H1 (cell line): ENCODE data around the gene MCF2L2. TPM values are rescaled to one million over a fixed set of nuclear protein-coding genes. Genes with fewer than 3 reads are reported as not detected.

Experiments
- CTCF ChIA-PET: fragments of 300-600 bp; sonication (Branson Sonifier 250); formaldehyde crosslinking; loops from one replicate; lab custom pipeline; 2021; ENCODE audit not compliant: partially characterized antibody; lab: Charles Lee
- POLR2A ChIA-PET: fragments of 300-600 bp; sonication (Branson Sonifier 250); formaldehyde crosslinking; loops from one replicate; lab custom pipeline; 2021; ENCODE audit warnings: inconsistent platforms; ENCODE audit not compliant: partially characterized antibody; lab: Charles Lee
- DNase-seq, 2 experiments: peaks; one replicate each; pipeline versions ENCODE4 v3.0.0 to v3.0.0-alpha.2; 2010 to 2022; ENCODE audit warnings: low spot score in 2 of 2, low read depth in 1 of 2, mixed read lengths in 1 of 2
- FAIRE-seq: peaks from 2 replicates; lab custom pipeline; 2011; peaks lifted over from hg19 to GRCh38; lab: Jason Lieb, UNC
- H2AFZ ChIP-seq: 2 replicates; pipeline ENCODE4 v1.8.1; 2012; ENCODE audit warnings: low read length, inconsistent platforms
- H2AK5ac ChIP-seq: 2 replicates; pipeline ENCODE4 v1.6.1; 2013; ENCODE audit warnings: low read depth, low read length
- H2BK120ac ChIP-seq: replicated peaks from 2 replicates; pipeline ENCODE3; 2013; ENCODE audit warnings: low read depth, low read length, inconsistent platforms
- H2BK12ac ChIP-seq: 2 replicates; pipeline ENCODE4 v1.6.1; 2013; ENCODE audit warnings: low read depth, low read length
- H2BK15ac ChIP-seq: 2 replicates; pipeline ENCODE4 v1.6.1; 2013; ENCODE audit warnings: low read length
- H2BK20ac ChIP-seq: 2 replicates; pipeline ENCODE4 v1.6.1; 2013; ENCODE audit warnings: low read length
- H2BK5ac ChIP-seq: 2 replicates; pipeline ENCODE4 v1.6.1; 2013; ENCODE audit warnings: low read depth, low read length
- H3K14ac ChIP-seq: 2 replicates; pipeline ENCODE4 v1.6.1; 2013; ENCODE audit warnings: inconsistent platforms; ENCODE audit not compliant: insufficient read length
- H3K18ac ChIP-seq: 2 replicates; pipeline ENCODE4 v1.6.1; 2013; ENCODE audit warnings: low read length; ENCODE audit errors: extremely low read depth
- H3K23ac ChIP-seq: 2 replicates; pipeline ENCODE4 v1.6.1; 2013; ENCODE audit warnings: inconsistent platforms; ENCODE audit not compliant: insufficient read length
- H3K23me2 ChIP-seq: 2 replicates; pipeline ENCODE4 v1.6.1; 2013; ENCODE audit warnings: low read depth, low read length
- H3K27ac ChIP-seq: 2 replicates; pipeline ENCODE4 v1.6.1; 2011; ENCODE audit warnings: low read depth, low read length, inconsistent platforms
- H3K27me3 ChIP-seq, 4 experiments: replicated peaks in 1 of 4; 1 replicate in 1 of 4; 2 replicates in 3 of 4; pipeline versions ENCODE4 v1.6.1 to v1.8.1; 2011 to 2013; ENCODE audit warnings: low read length in 3 of 4, mild to moderate bottlenecking in 3 of 4, inconsistent platforms in 2 of 4, mixed read lengths in 2 of 4, moderate library complexity in 1 of 4; ENCODE audit not compliant: control insufficient read depth in 3 of 4, insufficient read depth in 3 of 4; ENCODE audit errors: extremely low read depth in 1 of 4
- H3K36me3 ChIP-seq, 4 experiments: 2 replicates each; pipeline versions ENCODE4 v1.6.1 to v1.8.1; 2011 to 2013; ENCODE audit warnings: mild to moderate bottlenecking in 4 of 4, low read length in 3 of 4, moderate library complexity in 2 of 4, control low read depth in 1 of 4, inconsistent platforms in 1 of 4; ENCODE audit not compliant: insufficient read depth in 4 of 4, control insufficient read depth in 2 of 4
- H3K4ac ChIP-seq: replicated peaks from 2 replicates; pipeline ENCODE3; 2013; ENCODE audit warnings: low read length, low read depth, mixed read lengths, inconsistent platforms; ENCODE audit not compliant: insufficient read length
- H3K4me1 ChIP-seq, 4 experiments: replicated peaks in 1 of 4; 1 replicate in 1 of 4; 2 replicates in 3 of 4; pipeline versions ENCODE4 v1.6.1 to v1.8.1; 2011 to 2013; ENCODE audit warnings: low read length in 3 of 4, inconsistent platforms in 2 of 4, mixed read lengths in 1 of 4; ENCODE audit not compliant: insufficient read depth in 4 of 4, control insufficient read depth in 3 of 4
- H3K4me2 ChIP-seq, 2 experiments: 2 replicates each; pipeline versions ENCODE4 v1.6.1 to v1.8.1; 2011 to 2013; ENCODE audit warnings: low read depth in 2 of 2, low read length in 2 of 2, control low read depth in 1 of 2, inconsistent platforms in 1 of 2, mild to moderate bottlenecking in 1 of 2; ENCODE audit not compliant: insufficient read depth in 1 of 2
- H3K4me3 ChIP-seq, 4 experiments: fragments of 200-600, 300-600 bp in 1 of 4; sonication (generic), shearing (Covaris generic), sonication (Bioruptor Twin) in 1 of 4; 2 replicates each; pipeline versions ENCODE4 v1.5.1 to v1.8.1; 2011 to 2016; ENCODE audit warnings: low read length in 4 of 4, low read depth in 3 of 4, control low read depth in 2 of 4, inconsistent platforms in 2 of 4, mild to moderate bottlenecking in 2 of 4, mixed read lengths in 1 of 4, moderate library complexity in 1 of 4; ENCODE audit not compliant: insufficient read depth in 2 of 4; ENCODE audit errors: extremely low read depth in 1 of 4
- H3K56ac ChIP-seq: replicated peaks from 2 replicates; pipeline ENCODE3; 2013; ENCODE audit warnings: low read depth, mild to moderate bottlenecking, mixed read lengths, low read length, inconsistent platforms; ENCODE audit not compliant: insufficient read length
- H3K79me1 ChIP-seq: 2 replicates; pipeline ENCODE4 v1.6.1; 2013; ENCODE audit warnings: low read depth, low read length, control low read depth
- H3K79me2 ChIP-seq, 2 experiments: 2 replicates each; pipeline versions ENCODE4 v1.6.1 to v1.8.1; 2012 to 2013; ENCODE audit warnings: low read length in 2 of 2, mild to moderate bottlenecking in 2 of 2, inconsistent platforms in 1 of 2; ENCODE audit not compliant: insufficient read depth in 2 of 2, control insufficient read depth in 1 of 2
- H3K9ac ChIP-seq, 4 experiments: replicated peaks in 1 of 4; 1 replicate in 1 of 4; 2 replicates in 3 of 4; pipeline versions ENCODE4 v1.6.1 to v1.8.1; 2011 to 2013; ENCODE audit warnings: low read depth in 3 of 4, low read length in 3 of 4, control low read depth in 2 of 4, mild to moderate bottlenecking in 2 of 4, moderate library complexity in 2 of 4, inconsistent platforms in 1 of 4; ENCODE audit errors: extremely low read depth in 1 of 4
- H3K9me3 ChIP-seq, 2 experiments: 2 replicates each; pipeline versions ENCODE4 v1.6.1 to v1.8.1; 2012 to 2013; ENCODE audit warnings: mild to moderate bottlenecking in 2 of 2, moderate library complexity in 2 of 2, control low read depth in 1 of 2, inconsistent platforms in 1 of 2, low read depth in 1 of 2, low read length in 1 of 2, mixed read lengths in 1 of 2; ENCODE audit not compliant: insufficient read depth in 2 of 2
- H4K20me1 ChIP-seq, 2 experiments: replicated peaks in 1 of 2; 2 replicates each; pipeline versions ENCODE3 to v1.8.1; 2011 to 2013; ENCODE audit warnings: inconsistent platforms in 2 of 2, low read length in 2 of 2, mild to moderate bottlenecking in 1 of 2; ENCODE audit not compliant: insufficient read depth in 2 of 2, control insufficient read depth in 1 of 2
- H4K5ac ChIP-seq: 2 replicates; pipeline ENCODE4 v1.6.1; 2013; ENCODE audit warnings: low read length, low read depth, mixed read lengths, inconsistent platforms; ENCODE audit not compliant: insufficient read length
- H4K8ac ChIP-seq: 2 replicates; pipeline ENCODE4 v1.8.0; 2013; ENCODE audit warnings: mild to moderate bottlenecking, moderate library complexity, low read length, inconsistent platforms; ENCODE audit not compliant: insufficient read depth; ENCODE audit errors: extremely low read depth
- H4K91ac ChIP-seq: replicated peaks from 2 replicates; pipeline ENCODE3; 2013; ENCODE audit warnings: low read length, mixed read lengths, inconsistent platforms; ENCODE audit not compliant: insufficient read length
- EZH2 ChIP-seq: fragments of 200-600 bp; sonication (generic); IDR thresholded peaks from 2 replicates; pipeline ENCODE4 v1.7.1; 2012; ENCODE audit warnings: low read depth, mild to moderate bottlenecking, moderate library complexity, low read length, inconsistent platforms; ENCODE audit not compliant: severe bottlenecking
- FOSL1 ChIP-seq: IDR thresholded peaks from 2 replicates; pipeline ENCODE4 v1.6.1; 2011; ENCODE audit warnings: mild to moderate bottlenecking, low read depth, low read length, moderate library complexity; ENCODE audit not compliant: insufficient read depth
- JUND ChIP-seq: IDR thresholded peaks from 2 replicates; pipeline ENCODE4 v1.6.1; 2011; ENCODE audit warnings: mild to moderate bottlenecking, improper control_type of control experiment, low read length
- NRF1 ChIP-seq: IDR thresholded peaks from 2 replicates; pipeline ENCODE4 v1.6.1; 2011; ENCODE audit warnings: mild to moderate bottlenecking, low read depth, low read length, improper control_type of control experiment
- POU5F1 ChIP-seq: IDR thresholded peaks from 2 replicates; pipeline ENCODE4 v1.6.1; 2011; ENCODE audit warnings: low read depth, mild to moderate bottlenecking, low read length, moderate library complexity
- RAD21 ChIP-seq, 2 experiments: IDR thresholded peaks in 1 of 2; conservative IDR thresholded peaks in 1 of 2; 2 replicates each; pipeline ENCODE4 v1.6.1; 2011; ENCODE audit warnings: low read depth in 2 of 2, low read length in 2 of 2, improper control_type of control experiment in 1 of 2, inconsistent platforms in 1 of 2, mild to moderate bottlenecking in 1 of 2, moderate library complexity in 1 of 2
- RXRA ChIP-seq: IDR thresholded peaks from 2 replicates; pipeline ENCODE4 v1.6.1; 2011; ENCODE audit warnings: low read depth, mild to moderate bottlenecking, low read length, moderate library complexity; ENCODE audit not compliant: insufficient read depth
- SIRT6 ChIP-seq: IDR thresholded peaks from one replicate; pipeline ENCODE4 v1.7.1; 2012; ENCODE audit warnings: low read length, inconsistent platforms
- SIX5 ChIP-seq: IDR thresholded peaks from 2 replicates; pipeline ENCODE4 v1.6.1; 2011; ENCODE audit warnings: mild to moderate bottlenecking, low read depth, low read length
- SP1 ChIP-seq: IDR thresholded peaks from 2 replicates; pipeline ENCODE4 v1.6.1; 2011; ENCODE audit warnings: low read depth, low read length
- SP4 ChIP-seq: IDR thresholded peaks from 2 replicates; pipeline ENCODE4 v1.6.1; 2012; ENCODE audit warnings: low read length, inconsistent platforms
- TCF12 ChIP-seq: IDR thresholded peaks from 2 replicates; pipeline ENCODE4 v1.6.1; 2011; ENCODE audit warnings: low read depth, mild to moderate bottlenecking, low read length
- WGBS, 2 experiments: shearing (Covaris generic) in 1 of 2; methylation state at CpG; one replicate each; pipeline versions ENCODE4 v1.1.6 to v1.1.7; 2013 to 2015; ENCODE audit warnings: low lambda C conversion rate in 2 of 2, mixed read lengths in 2 of 2, inconsistent platforms in 1 of 2, low coverage in 1 of 2, missing lambda C conversion rate in 1 of 2; ENCODE audit not compliant: insufficient replicate concordance in 2 of 2, insufficient coverage in 1 of 2, insufficient read length in 1 of 2; ENCODE audit errors: extremely low coverage in 1 of 2, missing lambda C conversion rate in 1 of 2; 5-methylcytosine and 5-hydroxymethylcytosine counted together
- polyA plus RNA-seq, 7 experiments: library from polyadenylated mRNA; depleted of rRNA in 3 of 7; stranded (reverse) in 5 of 7; unstranded in 2 of 7; fragments of >200 nt in 5 of 7; fragments of 200-250 nt in 2 of 7; gene quantifications; 1 replicate in 5 of 7; 2 replicates in 1 of 7; 4 replicates in 1 of 7; pipeline versions ENCODE4 v1.2.1 to v1.2.3, GENCODE V29; 2011 to 2013; ENCODE audit warnings: missing spikeins in 2 of 7, mixed read lengths in 2 of 7
- total RNA-seq: library from RNA; stranded (reverse); fragmentation: NEBNext Ultra II Directional; extraction: Animal tissue kit (Norgen Biotek cat#: 25700); gene quantifications from 2 replicates; pipeline ENCODE4 v1.2.1, GENCODE V29; 2021
- TF ChIP-seq, protein P1 (sequence below): IDR thresholded peaks from 2 replicates; pipeline ENCODE4 v1.6.1; 2012; ENCODE audit warnings: inconsistent platforms

Gene MCF2L2
- total and polyA plus RNA-seq, 2 of the 8 experiments (the other 6 are each of a cell fraction or from before 2014, with no cell fraction given) = 4.1 to 13.7 TPM

DNA sequence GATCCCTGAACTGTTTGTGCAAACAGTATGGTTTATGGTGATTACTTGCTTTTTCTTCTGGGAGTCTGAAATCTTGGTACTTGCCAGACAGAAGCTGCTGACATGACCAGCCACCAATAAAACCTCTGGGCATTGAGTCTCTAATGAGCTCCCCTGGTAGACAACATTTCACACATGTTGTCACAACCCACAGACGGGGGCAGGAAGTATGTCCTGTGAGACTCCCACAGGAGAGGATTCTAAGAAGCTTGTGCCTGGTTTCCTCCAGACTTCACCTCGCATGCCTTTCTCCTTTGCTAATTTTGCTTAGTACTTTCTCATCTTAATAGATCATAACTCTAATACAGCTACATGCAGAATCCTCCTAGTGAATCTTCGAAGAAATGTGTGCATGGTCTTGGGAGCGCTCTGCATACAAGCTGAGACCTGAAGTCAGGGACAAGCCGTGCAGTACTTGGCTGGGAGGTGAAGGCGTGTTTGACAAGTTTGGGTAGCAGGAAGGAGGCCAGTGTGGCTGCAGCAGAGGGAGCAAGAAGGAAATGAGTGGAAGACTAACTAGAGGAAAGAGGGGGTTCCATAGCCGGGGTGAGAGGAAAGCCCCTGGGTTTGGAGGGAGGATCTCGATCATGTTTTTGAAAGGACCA, 126.4 kb downstream of the MCF2L2 start:
- no peak overlapping the region for H3K4me2 ChIP-seq
- H2AFZ ChIP-seq = no peak overlapping the region
- peaks cover 0 to 6% (median 4%) of the 10 kb centered on the region in 4 experiments; a peak in 4 of 7 replicates for H3K4me1 ChIP-seq
- no peak overlapping the region for H2BK20ac ChIP-seq
- no peak overlapping the region for H3K56ac ChIP-seq
- H3K23me2 ChIP-seq = no peaks in the 10 kb centered on the region; the same call in 1 of the 2 replicates
- no peak overlapping the region for H2BK5ac ChIP-seq
- H4K5ac ChIP-seq = no peak overlapping the region
- no peaks in the 10 kb centered on the region for H4K20me1 ChIP-seq
- H2AK5ac ChIP-seq = no peak overlapping the region
- no peak for DNase-seq
- H2BK120ac ChIP-seq = no peak overlapping the region
- H3K14ac ChIP-seq = no peak overlapping the region
- H3K4me3 ChIP-seq = no peak overlapping the region
- WGBS, 2 experiments = 91% methylated on average over 8 of the region's 8 CpGs; no CpG with 5 or more reads in 1 of the 2 experiments
- H3K9ac ChIP-seq = no peak overlapping the region
- no peaks in the 10 kb centered on the region for H3K9me3 ChIP-seq
- H3K79me2 ChIP-seq = no peaks in the 10 kb centered on the region
- ChIA-PET CTCF (interaction anchor here (0.9 to 1.5 kb wide), 5 partner anchors 10 to 119 kb away, joined by 3 to 6 read pairs (median 3); no protein-coding TSS in a partner anchor), POLR2A (no interaction called here)
- no peak overlapping the region for H3K4ac ChIP-seq
- H3K27me3 ChIP-seq = no peaks in the 10 kb centered on the region
- no peak overlapping the region for H4K8ac ChIP-seq
- no peak overlapping the region for H2BK12ac ChIP-seq
- FAIRE-seq = no peak
- no peak overlapping the region for H3K18ac ChIP-seq
- H3K79me1 ChIP-seq = no peaks in the 10 kb centered on the region; the same call in 1 of the 2 replicates
- no peaks in the 10 kb centered on the region; a peak in 2 of 8 replicates for H3K36me3 ChIP-seq
- no peak overlapping the region for H3K23ac ChIP-seq
- H4K91ac ChIP-seq = no peak overlapping the region
- H3K27ac ChIP-seq = no peak overlapping the region
- no peak overlapping the region for H2BK15ac ChIP-seq
- TF ChIP-seq, protein P1, sequence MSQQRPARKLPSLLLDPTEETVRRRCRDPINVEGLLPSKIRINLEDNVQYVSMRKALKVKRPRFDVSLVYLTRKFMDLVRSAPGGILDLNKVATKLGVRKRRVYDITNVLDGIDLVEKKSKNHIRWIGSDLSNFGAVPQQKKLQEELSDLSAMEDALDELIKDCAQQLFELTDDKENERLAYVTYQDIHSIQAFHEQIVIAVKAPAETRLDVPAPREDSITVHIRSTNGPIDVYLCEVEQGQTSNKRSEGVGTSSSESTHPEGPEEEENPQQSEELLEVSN = no peak
- TF ChIP-seq RAD21 (IDR thresholded peaks at IDR 0.05 in 1 of 2, conservative IDR thresholded peaks at IDR 0.05 in 1 of 2; ENCODE audit: low read depth in 2 of 2, low read length in 2 of 2) (no peak), SIRT6 (no peak), FOSL1 (no peak), JUND (no peak), SP4 (no peak), TCF12 (no peak), POU5F1 (no peak), NRF1 (no peak), SP1 (no peak), RXRA (no peak), EZH2 (no peak), SIX5 (no peak)
